Keratinocyte (primary cell): ENCODE results near the gene FUT6. TPM values are rescaled to one million over a fixed set of nuclear protein-coding genes. Genes with fewer than 3 reads are reported as not detected.
"Not testable (repeated sequence)": the region's sequence is repeated elsewhere in the genome, so short reads cannot be mapped to it uniquely, and the experiment has no call there.

ENCODE experiments used
- DNase-seq: peaks from one replicate; pipeline ENCODE4 v3.0.0-alpha.2; 2011; ENCODE audit warnings: low read depth, missing footprints, low spot score
- FAIRE-seq: peaks from 2 replicates; lab custom pipeline; 2011; peaks lifted over from hg19 to GRCh38; lab: Jason Lieb, UNC
- H2AFZ ChIP-seq: 2 replicates; pipeline ENCODE4 v1.6.0; 2012; ENCODE audit warnings: low read length, control low read depth, inconsistent platforms; ENCODE audit not compliant: control insufficient read depth
- H3K27ac ChIP-seq: 2 replicates; pipeline ENCODE4 v1.5.1; 2011; ENCODE audit warnings: low read length; ENCODE audit not compliant: control insufficient read depth, insufficient read depth
- H3K27me3 ChIP-seq: 3 replicates; pipeline ENCODE4 v1.6.0; 2011; ENCODE audit warnings: low read length; ENCODE audit not compliant: control insufficient read depth, insufficient read depth; ENCODE audit errors: extremely low read depth
- H3K36me3 ChIP-seq, 2 experiments: 2 replicates in 1 of 2; 3 replicates in 1 of 2; pipeline ENCODE4 v1.5.1; 2011; ENCODE audit warnings: low read length in 2 of 2, mild to moderate bottlenecking in 1 of 2; ENCODE audit not compliant: control insufficient read depth in 2 of 2, insufficient read depth in 2 of 2; ENCODE audit errors: extremely low read depth in 1 of 2
- H3K4me1 ChIP-seq: 3 replicates; pipeline ENCODE4 v1.5.1; 2011; ENCODE audit warnings: low read length; ENCODE audit not compliant: control insufficient read depth, insufficient read depth; ENCODE audit errors: extremely low read depth
- H3K4me2 ChIP-seq: 3 replicates; pipeline ENCODE4 v1.6.0; 2011; ENCODE audit warnings: low read depth, low read length; ENCODE audit not compliant: control insufficient read depth, insufficient read depth; ENCODE audit errors: extremely low read depth
- H3K4me3 ChIP-seq, 3 experiments: fragments of 200-600 bp in 1 of 3; sonication (generic) in 1 of 3; 2 replicates in 2 of 3; 3 replicates in 1 of 3; pipeline ENCODE4 v1.5.1; 2011 to 2016; ENCODE audit warnings: low read length in 3 of 3, mild to moderate bottlenecking in 3 of 3, control low read depth in 2 of 3, inconsistent platforms in 1 of 3, low read depth in 1 of 3, mixed read lengths in 1 of 3, mixed run types in 1 of 3, moderate library complexity in 1 of 3; ENCODE audit not compliant: control insufficient read depth in 2 of 3, insufficient read depth in 2 of 3; ENCODE audit errors: extremely low read depth in 1 of 3
- H3K79me2 ChIP-seq: 2 replicates; pipeline ENCODE4 v1.6.0; 2012; ENCODE audit warnings: low read length; ENCODE audit not compliant: control insufficient read depth, insufficient read depth
- H3K9ac ChIP-seq: 3 replicates; pipeline ENCODE4 v1.6.0; 2011; ENCODE audit warnings: low read length; ENCODE audit not compliant: control insufficient read depth, insufficient read depth; ENCODE audit errors: extremely low read depth
- H3K9me1 ChIP-seq: 3 replicates; pipeline ENCODE4 v1.6.0; 2011; ENCODE audit warnings: low read length; ENCODE audit not compliant: control insufficient read depth, insufficient read depth; ENCODE audit errors: extremely low read depth
- H3K9me3 ChIP-seq: 2 replicates; pipeline ENCODE4 v1.5.1; 2012; ENCODE audit warnings: low read depth, low read length; ENCODE audit not compliant: control insufficient read depth
- H4K20me1 ChIP-seq: 3 replicates; pipeline ENCODE4 v1.6.0; 2011; ENCODE audit warnings: low read length; ENCODE audit not compliant: control insufficient read depth, insufficient read depth; ENCODE audit errors: extremely low read depth
- EZH2 ChIP-seq: IDR thresholded peaks from one replicate; pipeline ENCODE4 v1.6.1; 2012; ENCODE audit warnings: inconsistent platforms, mild to moderate bottlenecking, low read length, moderate library complexity
- dilution Hi-C: fragments of 300-500 bp; cut with MboI; formaldehyde crosslinking; loops from one replicate; pipeline ENCODE4 v1.7.0; 2020; ENCODE audit warnings: low sequenced_read_pairs; ENCODE audit not compliant: extremely low pct_ligation_motif_present
- polyA plus RNA-seq, 5 experiments: library from polyadenylated mRNA; depleted of rRNA in 3 of 5; stranded (reverse) in 3 of 5; stranded (forward) in 1 of 5; unstranded in 1 of 5; fragments of >200 nt; gene quantifications; 1 replicate in 1 of 5; 2 replicates in 3 of 5; 3 replicates in 1 of 5; pipeline versions ENCODE4 v1.2.1 to v1.2.3, GENCODE V29; 2011 to 2012; ENCODE audit warnings: missing spikeins in 2 of 5, low read depth in 1 of 5, low replicate concordance in 1 of 5
- TF ChIP-seq, protein P1 (sequence below), 3 experiments: IDR thresholded peaks in 1 of 3; conservative IDR thresholded peaks in 1 of 3; optimal IDR thresholded peaks in 1 of 3; 2 replicates in 2 of 3; 3 replicates in 1 of 3; pipeline versions ENCODE3 to v1.5.1; 2011; ENCODE audit warnings: low read length in 3 of 3, mild to moderate bottlenecking in 3 of 3, moderate library complexity in 2 of 3, control low read depth in 1 of 3, inconsistent platforms in 1 of 3; ENCODE audit not compliant: insufficient read depth in 2 of 3; ENCODE audit errors: extremely low read depth in 1 of 3

The FUT6 gene
- polyA plus RNA-seq, 1 donor (not counting 4 experiments of a cell fraction or from before 2014, with no cell fraction given), result not detected

DNA sequence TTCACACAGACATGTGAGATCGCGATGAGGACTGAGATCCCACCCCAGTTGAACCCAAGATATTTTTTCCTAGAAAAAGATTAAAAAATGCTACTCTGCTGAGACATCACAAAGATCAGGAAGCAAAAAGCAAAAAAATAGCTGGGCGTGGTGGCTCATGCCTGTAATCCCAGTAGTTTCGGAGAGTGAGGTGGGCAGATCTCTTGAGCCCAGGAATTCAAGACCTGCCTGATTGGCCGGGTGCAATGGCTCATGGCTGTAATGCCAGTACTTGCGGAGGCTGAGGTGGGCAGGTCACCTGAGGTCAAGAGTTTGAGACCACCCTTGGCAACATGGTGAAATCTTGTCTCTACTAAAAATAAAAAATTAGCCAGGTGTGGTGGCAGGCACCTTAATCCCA, 10.7 kb upstream of the FUT6 start:
- no peak for FAIRE-seq
- no peak for DNase-seq
- no peak overlapping the region for H2AFZ ChIP-seq

DNA sequence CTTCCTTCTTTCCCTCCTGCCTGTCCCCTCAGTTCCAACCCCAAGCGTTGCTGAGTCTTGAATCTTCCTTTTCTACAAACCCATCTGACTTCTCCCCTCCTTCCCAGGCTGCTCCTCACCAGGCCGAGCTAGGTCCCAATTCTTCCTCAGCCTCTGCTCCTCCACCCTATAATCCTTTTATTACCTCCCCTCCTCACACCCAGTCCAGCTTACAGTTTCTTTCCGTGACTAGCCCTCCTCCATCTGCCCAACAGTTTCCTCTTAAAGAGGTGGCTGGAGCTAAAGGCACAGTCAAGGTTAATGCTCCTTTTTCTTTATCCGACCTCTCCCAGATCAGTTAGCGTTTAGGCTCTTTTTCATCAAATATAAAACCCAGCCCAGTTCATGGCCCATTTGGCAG, 9.1 kb upstream of the FUT6 start:
- H3K27me3 ChIP-seq, H3K4me2 ChIP-seq, H4K20me1 ChIP-seq, H3K4me3 ChIP-seq, H3K9ac ChIP-seq, H3K9me3 ChIP-seq, DNase-seq, H2AFZ ChIP-seq, dilution Hi-C loops, H3K9me1 ChIP-seq, H3K27ac ChIP-seq, H3K79me2 ChIP-seq, H3K36me3 ChIP-seq, FAIRE-seq: not testable (repeated sequence)
- H3K4me1 ChIP-seq, result peaks cover 19% of the 10 kb centered on the region

More for the DNA sequence above, 10.7 kb upstream of the FUT6 start:
- Histone ChIP-seq H4K20me1 (no peaks in the 10 kb centered on the region), H3K9me3 (no peaks in the 10 kb centered on the region), H3K4me1 (peaks cover 19% of the 10 kb centered on the region), H3K9me1 (no peaks in the 10 kb centered on the region), H3K36me3 (no peaks in the 10 kb centered on the region), H3K27ac (no peak overlapping the region), H3K9ac (no peak overlapping the region), H3K27me3 (no peaks in the 10 kb centered on the region), H3K79me2 (no peaks in the 10 kb centered on the region), H3K4me3 (no peak overlapping the region), H3K4me2 (no peak overlapping the region)
- dilution Hi-C loops, result no loop called here
- TF ChIP-seq, protein P1, sequence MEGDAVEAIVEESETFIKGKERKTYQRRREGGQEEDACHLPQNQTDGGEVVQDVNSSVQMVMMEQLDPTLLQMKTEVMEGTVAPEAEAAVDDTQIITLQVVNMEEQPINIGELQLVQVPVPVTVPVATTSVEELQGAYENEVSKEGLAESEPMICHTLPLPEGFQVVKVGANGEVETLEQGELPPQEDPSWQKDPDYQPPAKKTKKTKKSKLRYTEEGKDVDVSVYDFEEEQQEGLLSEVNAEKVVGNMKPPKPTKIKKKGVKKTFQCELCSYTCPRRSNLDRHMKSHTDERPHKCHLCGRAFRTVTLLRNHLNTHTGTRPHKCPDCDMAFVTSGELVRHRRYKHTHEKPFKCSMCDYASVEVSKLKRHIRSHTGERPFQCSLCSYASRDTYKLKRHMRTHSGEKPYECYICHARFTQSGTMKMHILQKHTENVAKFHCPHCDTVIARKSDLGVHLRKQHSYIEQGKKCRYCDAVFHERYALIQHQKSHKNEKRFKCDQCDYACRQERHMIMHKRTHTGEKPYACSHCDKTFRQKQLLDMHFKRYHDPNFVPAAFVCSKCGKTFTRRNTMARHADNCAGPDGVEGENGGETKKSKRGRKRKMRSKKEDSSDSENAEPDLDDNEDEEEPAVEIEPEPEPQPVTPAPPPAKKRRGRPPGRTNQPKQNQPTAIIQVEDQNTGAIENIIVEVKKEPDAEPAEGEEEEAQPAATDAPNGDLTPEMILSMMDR (optimal IDR thresholded peaks at IDR 0.05 in 1 of 3, IDR thresholded peaks at IDR 0.05 in 1 of 3, conservative IDR thresholded peaks at IDR 0.05 in 1 of 3; ENCODE audit: extremely low read depth in 1 of 3, insufficient read depth in 2 of 3, low read length in 3 of 3), result no peak
- no peak for TF ChIP-seq EZH2

DNA sequence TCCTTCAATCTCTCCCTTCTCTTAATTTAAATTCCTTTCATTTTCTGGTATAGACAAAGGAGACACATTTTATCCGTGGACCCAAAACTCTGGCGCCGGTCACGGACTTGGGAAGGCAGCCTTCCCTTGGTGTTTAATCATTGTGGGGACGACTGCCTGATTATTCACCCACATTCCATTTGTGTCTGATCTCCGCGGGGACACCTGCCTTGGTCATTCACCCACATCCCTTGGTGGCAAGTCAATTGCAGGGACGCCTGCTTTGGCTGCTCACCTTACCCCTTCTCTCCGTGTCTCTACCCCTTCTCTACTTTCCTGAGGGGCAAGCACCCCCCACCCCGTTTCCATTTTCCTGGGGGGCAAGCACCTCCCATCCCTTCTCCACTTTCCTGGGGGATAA, 8.3 kb upstream of the FUT6 start:
- H3K9ac ChIP-seq, H3K79me2 ChIP-seq, H3K4me3 ChIP-seq, H3K27me3 ChIP-seq, H3K4me2 ChIP-seq, DNase-seq, H3K9me1 ChIP-seq, dilution Hi-C loops, H3K9me3 ChIP-seq, H2AFZ ChIP-seq, FAIRE-seq, H3K27ac ChIP-seq, H3K36me3 ChIP-seq, H4K20me1 ChIP-seq: not testable (repeated sequence)
- peaks cover 19% of the 10 kb centered on the region for H3K4me1 ChIP-seq
